Effector memory CD4-positive, alpha-beta T cell (primary cell): Measurements from ENCODE around the gene ABHD8.
"Not testable (repeated sequence)": the region's sequence is repeated elsewhere in the genome, so short reads cannot be mapped to it uniquely, and the experiment has no call there.

Experiments
- DNase-seq, 3 donors: peaks; one replicate each; pipeline ENCODE4 v3.0.0-alpha.2; 2020
- H3K27ac ChIP-seq: 2 replicates; pipeline ENCODE4 v1.7.0; 2013; ENCODE audit warnings: mild to moderate bottlenecking, low read length, moderate library complexity; ENCODE audit not compliant: insufficient read depth, poor library complexity, severe bottlenecking
- H3K27me3 ChIP-seq: replicated peaks from 2 replicates; pipeline ENCODE4 v1.7.0; 2013; ENCODE audit warnings: mild to moderate bottlenecking, low read length; ENCODE audit not compliant: insufficient read depth, control insufficient read depth, poor library complexity, severe bottlenecking
- H3K36me3 ChIP-seq: 2 replicates; pipeline ENCODE4 v1.7.0; 2013; ENCODE audit warnings: mild to moderate bottlenecking, low read length, moderate library complexity; ENCODE audit not compliant: control insufficient read depth, insufficient read depth
- H3K4me1 ChIP-seq: 2 replicates; pipeline ENCODE4 v1.7.0; 2013; ENCODE audit warnings: low read length, mild to moderate bottlenecking; ENCODE audit not compliant: control insufficient read depth, insufficient read depth, poor library complexity, severe bottlenecking
- H3K4me3 ChIP-seq: 2 replicates; pipeline ENCODE4 v1.7.0; 2013; ENCODE audit warnings: low read length, low read depth, mild to moderate bottlenecking; ENCODE audit not compliant: insufficient read depth, poor library complexity, severe bottlenecking
- H3K9me3 ChIP-seq: 2 replicates; pipeline ENCODE4 v1.7.0; 2013; ENCODE audit warnings: mild to moderate bottlenecking, low read length, moderate library complexity; ENCODE audit not compliant: control insufficient read depth

Gene ABHD8

GRCh38 chr19:17283504-17283996 lies 19.7 kb downstream of the ABHD8 start:
- H3K4me3 ChIP-seq = no peak overlapping the region
- no peak overlapping the region for H3K27ac ChIP-seq
- no peaks in the 10 kb centered on the region for H3K36me3 ChIP-seq
- H3K4me1 ChIP-seq = peaks cover 17% of the 10 kb centered on the region
- no peaks in the 10 kb centered on the region for H3K9me3 ChIP-seq
- no peak for DNase-seq
- H3K27me3 ChIP-seq = peaks cover 4% of the 10 kb centered on the region

GRCh38 chr19:17282488-17283125 lies 20.6 kb downstream of the ABHD8 start:
- Histone ChIP-seq H3K36me3 (peaks cover 1% of the 10 kb centered on the region), H3K4me3 (peak overlapping the region; percentile 45), H3K4me1 (peaks cover 17% of the 10 kb centered on the region), H3K9me3 (no peaks in the 10 kb centered on the region), H3K27ac (no peak overlapping the region), H3K27me3 (peaks cover 4% of the 10 kb centered on the region)
- DNase-seq = peak; percentile 52 to 68 (median 61)

- Histone ChIP-seq H3K27me3 (peaks cover 4% of the 10 kb centered on the region), H3K4me3 (peak within 1 kb of the TSS; percentile 45), H3K36me3 (peaks cover 11% of the 10 kb centered on the region), H3K4me1 (peaks cover 17% of the 10 kb centered on the region), H3K9me3 (no peaks in the 10 kb centered on the region), H3K27ac (no peak within 1 kb of the TSS)
- DNase-seq = no peak
These were observed 21.6 kb downstream of the ABHD8 start, which contains the start of gene ANKLE1 for GRCh38 chr19:17281391-17282304. Gene ANKLE1, plus strand, starts transcription at chr19:17281901. Its CDS starts 20 bp downstream, at chr19:17281921.

- H3K4me3 ChIP-seq = no peak overlapping the region
- H3K9me3 ChIP-seq = no peaks in the 10 kb centered on the region
- DNase-seq = no peak
- peaks cover 17% of the 10 kb centered on the region for H3K4me1 ChIP-seq
- peaks cover 4% of the 10 kb centered on the region for H3K27me3 ChIP-seq
- no peak overlapping the region for H3K27ac ChIP-seq
- peaks cover 31% of the 10 kb centered on the region for H3K36me3 ChIP-seq
These were observed 23.8 kb downstream of the ABHD8 start for GRCh38 chr19:17279436-17279835.

GRCh38 chr19:17275441-17276175 lies 27.6 kb downstream of the ABHD8 start:
- no peak for DNase-seq
- H3K4me3 ChIP-seq = no peak overlapping the region
- H3K4me1 ChIP-seq = no peaks in the 10 kb centered on the region
- H3K36me3 ChIP-seq = peaks cover 58% of the 10 kb centered on the region
- no peaks in the 10 kb centered on the region for H3K9me3 ChIP-seq
- H3K27me3 ChIP-seq = no peaks in the 10 kb centered on the region
- no peak overlapping the region for H3K27ac ChIP-seq

- peaks cover 63% of the 10 kb centered on the region for H3K36me3 ChIP-seq
These were observed 28.3 kb downstream of the ABHD8 start for GRCh38 chr19:17274892-17275291.

GRCh38 chr19:17268754-17269153 lies 34.5 kb downstream of the ABHD8 start:
- Histone ChIP-seq H3K27ac (no peak overlapping the region), H3K4me3 (no peak overlapping the region), H3K4me1 (peaks cover 9% of the 10 kb centered on the region), H3K9me3 (no peaks in the 10 kb centered on the region), H3K36me3 (peaks cover 25% of the 10 kb centered on the region), H3K27me3 (no peaks in the 10 kb centered on the region)
- no peak for DNase-seq

More at GRCh38 chr19:17274892-17275291, 28.3 kb downstream of the ABHD8 start:
- H3K4me1 ChIP-seq, H3K27ac ChIP-seq, H3K9me3 ChIP-seq, H3K27me3 ChIP-seq, H3K4me3 ChIP-seq, DNase-seq: not testable (repeated sequence)

GRCh38 chr19:17266975-17267788 lies 36.0 kb downstream of the ABHD8 start, which contains the start of gene BABAM1:
Gene BABAM1, plus strand, starts transcription at chr19:17267443. Its CDS starts 1,364 bp downstream, at chr19:17268807.
- H3K36me3 ChIP-seq = peaks cover 16% of the 10 kb centered on the region
- H3K4me1 ChIP-seq = peaks cover 9% of the 10 kb centered on the region

GRCh38 chr19:17266589-17266974 lies 36.6 kb downstream of the ABHD8 start:
- Histone ChIP-seq H3K27ac (no peak overlapping the region), H3K4me1 (peaks cover 9% of the 10 kb centered on the region), H3K9me3 (no peaks in the 10 kb centered on the region), H3K27me3 (no peaks in the 10 kb centered on the region), H3K4me3 (no peak overlapping the region), H3K36me3 (peaks cover 12% of the 10 kb centered on the region)
- DNase-seq = no peak

More at GRCh38 chr19:17266975-17267788, 36.0 kb downstream of the ABHD8 start, which contains the start of gene BABAM1:
- Histone ChIP-seq H3K9me3 (no peaks in the 10 kb centered on the region), H3K27me3 (no peaks in the 10 kb centered on the region), H3K4me3 (peak within 1 kb of the TSS; percentile 76), H3K27ac (peak within 1 kb of the TSS; percentile 69)
- peak; percentile 89 to 94 (median 93) for DNase-seq
